Measurements from ENCODE around the gene KCNC3. TPM values are rescaled to one million over a fixed set of nuclear protein-coding genes. Genes with fewer than 3 reads are reported as not detected.

KCNC3 gene
- total and polyA plus RNA-seq, 2 donors (not counting 3 experiments of a cell fraction or from before 2014, with no cell fraction given) = 0.22 to 0.91 TPM

DNA sequence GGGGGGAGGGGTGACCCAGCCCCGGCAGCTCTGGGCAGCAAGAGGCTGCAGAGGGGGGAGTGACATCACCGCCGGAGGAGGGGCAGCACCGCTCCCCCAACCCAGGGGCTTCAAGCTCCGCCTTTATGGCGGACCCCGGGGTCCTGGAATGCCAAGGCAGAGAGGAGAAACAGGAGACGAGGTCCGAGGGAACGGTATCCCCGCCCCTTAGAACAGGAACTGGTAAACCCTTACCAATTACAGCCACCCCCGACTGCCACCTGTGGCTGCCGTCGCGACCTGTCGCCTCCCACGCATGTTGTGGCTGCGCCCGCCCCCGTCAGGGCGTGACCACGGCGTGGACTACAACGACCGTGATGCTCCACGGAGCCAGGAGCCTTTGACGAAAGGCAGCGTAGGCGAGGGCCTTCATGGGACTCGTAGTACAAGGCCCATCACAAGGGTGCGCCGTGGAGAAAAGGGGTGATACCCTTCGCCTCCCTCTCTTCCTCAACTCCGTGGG lies 4.1 kb upstream of the KCNC3 start:
- peak overlapping the region in 2 of 3 experiments; percentile 27 to 60 for H3K4me3 ChIP-seq (replicated peaks in 1 of 3; ENCODE audit: insufficient read depth in 1 of 3, low read depth in 1 of 3, low read length in 3 of 3)
- H3K27me3 ChIP-seq (ENCODE audit: control insufficient read depth in 2 of 2, insufficient read depth in 2 of 2, low read length in 2 of 2) = peaks cover 11 to 14% of the 10 kb centered on the region in 2 experiments
- peak; percentile 89 for DNase-seq (ENCODE audit: low read depth, low spot score)
- intact Hi-C loops (cut with micrococcal nuclease) = loop anchor here (1.0 to 5.0 kb wide), 2 partner anchors 16 to 324 kb away; no protein-coding TSS in a partner anchor
- TF ChIP-seq, protein P1, sequence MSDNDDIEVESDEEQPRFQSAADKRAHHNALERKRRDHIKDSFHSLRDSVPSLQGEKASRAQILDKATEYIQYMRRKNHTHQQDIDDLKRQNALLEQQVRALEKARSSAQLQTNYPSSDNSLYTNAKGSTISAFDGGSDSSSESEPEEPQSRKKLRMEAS (IDR thresholded peaks at IDR 0.05; ENCODE audit: insufficient read depth, insufficient read length) = no peak
- TF ChIP-seq JUN (IDR thresholded peaks at IDR 0.05; ENCODE audit: borderline replicate concordance, insufficient read depth, insufficient read length, low read depth) (no peak), POLR2AphosphoS5 (IDR thresholded peaks at IDR 0.05; ENCODE audit: insufficient read depth, low read depth, low read length) (no peak), FOS (IDR thresholded peaks at IDR 0.05; ENCODE audit: borderline replicate concordance, insufficient read depth, low read length) (no peak), POLR2A (IDR thresholded peaks at IDR 0.05; ENCODE audit: low read depth, low read length) (no peak), MYC (IDR thresholded peaks at IDR 0.05; ENCODE audit: low read depth, low read length) (no peak), EZH2 (IDR thresholded peaks at IDR 0.05; ENCODE audit: borderline replicate concordance, low read depth, low read length, severe bottlenecking) (no peak), GATA2 (IDR thresholded peaks at IDR 0.05; ENCODE audit: insufficient read depth, insufficient read length, low read depth, low read length) (no peak)
- TF ChIP-seq, protein P2, sequence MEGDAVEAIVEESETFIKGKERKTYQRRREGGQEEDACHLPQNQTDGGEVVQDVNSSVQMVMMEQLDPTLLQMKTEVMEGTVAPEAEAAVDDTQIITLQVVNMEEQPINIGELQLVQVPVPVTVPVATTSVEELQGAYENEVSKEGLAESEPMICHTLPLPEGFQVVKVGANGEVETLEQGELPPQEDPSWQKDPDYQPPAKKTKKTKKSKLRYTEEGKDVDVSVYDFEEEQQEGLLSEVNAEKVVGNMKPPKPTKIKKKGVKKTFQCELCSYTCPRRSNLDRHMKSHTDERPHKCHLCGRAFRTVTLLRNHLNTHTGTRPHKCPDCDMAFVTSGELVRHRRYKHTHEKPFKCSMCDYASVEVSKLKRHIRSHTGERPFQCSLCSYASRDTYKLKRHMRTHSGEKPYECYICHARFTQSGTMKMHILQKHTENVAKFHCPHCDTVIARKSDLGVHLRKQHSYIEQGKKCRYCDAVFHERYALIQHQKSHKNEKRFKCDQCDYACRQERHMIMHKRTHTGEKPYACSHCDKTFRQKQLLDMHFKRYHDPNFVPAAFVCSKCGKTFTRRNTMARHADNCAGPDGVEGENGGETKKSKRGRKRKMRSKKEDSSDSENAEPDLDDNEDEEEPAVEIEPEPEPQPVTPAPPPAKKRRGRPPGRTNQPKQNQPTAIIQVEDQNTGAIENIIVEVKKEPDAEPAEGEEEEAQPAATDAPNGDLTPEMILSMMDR (IDR thresholded peaks at IDR 0.05; ENCODE audit: extremely low read depth in 1 of 2, insufficient read depth in 1 of 2, low read depth in 1 of 2, low read length in 2 of 2) = no peak
- no peaks in the 10 kb centered on the region for H3K79me2 ChIP-seq (ENCODE audit: control insufficient read depth, insufficient read depth, low read length)
- no peaks in the 10 kb centered on the region for H4K20me1 ChIP-seq (replicated peaks; ENCODE audit: control insufficient read depth, extremely low read depth, insufficient read depth, low read length)
- no peaks in the 10 kb centered on the region for H3K36me3 ChIP-seq (ENCODE audit: control insufficient read depth in 2 of 2, extremely low read depth in 1 of 2, insufficient read depth in 2 of 2, low read length in 2 of 2)
- H3K4me2 ChIP-seq (ENCODE audit: insufficient read depth, low read length) = peak overlapping the region; percentile 83
- dilution Hi-C loops (cut with MboI; ENCODE audit: extremely low pct_ligation_motif_present, low sequenced_read_pairs) = no loop called here
- H3K9me3 ChIP-seq (replicated peaks; ENCODE audit: control insufficient read depth, insufficient read depth, low read length) = no peaks in the 10 kb centered on the region
- ChIA-PET POLR2A (no interaction called here), CTCF (interaction anchor here (1.0 to 1.5 kb wide), 2 partner anchors 24 to 37 kb away, joined by 3 to 8 read pairs; no protein-coding TSS in a partner anchor)
- no peaks in the 10 kb centered on the region for H3K9me1 ChIP-seq (replicated peaks; ENCODE audit: control insufficient read depth, extremely low read depth, insufficient read depth, low read length)
- FAIRE-seq = peak; percentile 85
- peak overlapping the region; percentile 99 for H2AFZ ChIP-seq (ENCODE audit: low read depth, low read length)
- H3K27ac ChIP-seq (ENCODE audit: insufficient read depth, low read depth, low read length) = no peak overlapping the region
- H3K9ac ChIP-seq (replicated peaks; ENCODE audit: extremely low read depth, insufficient read depth, low read length) = no peak overlapping the region
- peaks cover 8% of the 10 kb centered on the region for H3K4me1 ChIP-seq (ENCODE audit: control insufficient read depth, extremely low read depth, insufficient read depth, low read length)
- BruUV-seq (replicated peaks) = no TSS peak

All from endothelial cell of umbilical vein (primary cell).